HG03280 (cell line): Measurements from ENCODE around the gene FAM161A.
A peak's percentile ranks its signal among the peaks of the same experiment; 100 is the strongest.
"Not testable (repeated sequence)": the region's sequence is repeated elsewhere in the genome, so short reads cannot be mapped to it uniquely, and the experiment has no call there.

Experiments
- ATAC-seq: cut with Tn5 transposase; IDR thresholded peaks from one replicate; pipeline ENCODE4 v1.9.1; 2021; ENCODE audit warnings: mild to moderate bottlenecking, moderate library complexity; ENCODE audit not compliant: unreplicated experiment

FAM161A gene

GRCh38 chr2:61841286-61841685, 12.6 kb downstream of the FAM161A start:
- ATAC-seq: no peak

GRCh38 chr2:61834893-61835292, 19.0 kb downstream of the FAM161A start:
- ATAC-seq: no peak

GRCh38 chr2:61833971-61834370, 19.9 kb downstream of the FAM161A start:
- ATAC-seq: no peak

- ATAC-seq: no peak
Observed at GRCh38 chr2:61832183-61832841, 21.5 kb downstream of the FAM161A start.

DNA sequence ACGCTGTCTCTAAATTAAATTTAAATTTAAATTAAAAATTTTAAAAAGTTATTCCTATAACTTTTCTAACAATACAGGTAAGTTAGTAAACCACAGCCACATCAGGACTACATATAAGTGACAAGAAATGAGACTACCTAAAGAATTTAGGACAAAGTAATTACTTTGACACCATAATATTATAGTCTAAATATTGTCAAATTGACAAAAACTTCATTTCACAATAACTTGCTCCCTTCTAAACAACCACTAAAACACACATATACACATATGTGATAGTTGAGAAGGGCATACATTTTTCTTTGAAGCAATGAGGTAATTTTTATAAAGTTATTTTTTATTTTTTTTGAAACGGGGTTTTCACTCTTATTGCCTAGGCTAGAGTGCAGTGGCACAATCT, 31.6 kb downstream of the FAM161A start:
- ATAC-seq: no peak

DNA sequence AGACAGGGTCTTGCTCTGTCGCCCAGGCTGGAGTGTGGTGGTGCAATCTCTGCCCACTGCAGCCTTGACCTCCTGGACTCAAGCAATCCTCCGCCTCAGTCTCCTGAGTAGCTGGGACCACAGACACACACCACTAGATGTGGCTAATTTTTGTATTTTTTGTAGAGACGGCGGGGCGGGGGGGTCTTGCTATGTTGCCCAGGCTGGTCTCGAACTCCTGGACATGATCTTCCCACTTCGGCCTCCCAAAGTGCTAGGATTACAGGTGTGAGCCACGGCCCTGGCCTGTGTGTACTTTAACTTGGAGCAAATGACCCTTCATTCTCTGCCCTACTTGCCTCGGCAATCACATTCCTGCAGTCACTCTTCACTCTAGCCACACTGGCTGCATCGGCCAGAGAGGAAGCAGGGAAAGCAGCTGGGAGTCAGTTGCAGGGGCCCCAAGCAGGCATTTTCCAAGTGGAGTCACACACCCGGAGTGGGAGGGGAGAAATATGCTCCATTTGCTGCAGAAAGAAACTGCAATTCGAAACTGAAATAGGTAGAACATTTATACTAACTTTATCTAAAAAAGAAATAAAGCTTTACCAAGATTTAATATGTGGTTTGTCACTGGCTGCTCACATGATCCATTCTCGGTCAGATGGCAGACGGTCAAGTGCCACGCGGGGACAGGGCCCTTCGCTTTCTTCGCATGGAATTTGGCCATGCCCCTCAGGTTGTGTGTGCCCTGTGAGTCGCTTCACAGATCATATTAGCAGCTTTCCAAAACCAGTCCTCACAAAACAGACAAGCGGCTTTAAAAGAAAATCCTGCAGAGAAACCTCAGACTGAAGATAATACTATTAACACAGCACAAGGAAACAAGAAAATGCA, 37.1 kb downstream of the FAM161A start:
- ATAC-seq: no peak

DNA sequence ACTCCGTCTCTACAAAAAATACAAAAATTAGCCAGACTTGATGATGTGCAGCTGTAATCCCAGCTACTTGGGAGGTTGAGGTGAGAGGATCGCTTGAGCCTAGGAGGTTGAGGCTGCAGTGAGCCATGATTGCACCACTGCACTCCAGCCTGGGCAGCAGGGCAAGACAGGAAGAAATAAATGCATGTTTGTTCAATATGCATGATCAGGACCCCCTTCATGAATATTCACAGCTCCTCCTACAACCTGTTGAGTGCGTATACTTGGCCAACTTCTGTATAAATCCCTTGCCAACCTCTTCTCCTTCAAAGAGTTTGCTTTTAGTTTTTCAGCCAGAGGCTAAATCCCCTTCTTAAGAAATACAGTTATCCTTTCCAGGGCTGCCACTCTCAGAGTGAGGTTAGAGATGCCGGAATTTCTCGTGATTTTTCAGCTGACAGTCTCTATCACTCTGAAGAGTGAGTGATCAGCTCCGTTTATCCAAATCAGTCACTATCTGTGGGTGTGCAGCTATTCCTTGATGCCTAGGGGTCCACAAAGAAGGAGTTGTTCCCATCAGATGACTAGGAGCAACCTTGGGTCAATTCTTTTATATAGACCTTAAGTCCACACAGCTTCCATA, 39.2 kb downstream of the FAM161A start:
- no peak for ATAC-seq

GRCh38 chr2:61813314-61813713, 40.5 kb downstream of the FAM161A start:
- not testable (repeated sequence) for ATAC-seq

DNA sequence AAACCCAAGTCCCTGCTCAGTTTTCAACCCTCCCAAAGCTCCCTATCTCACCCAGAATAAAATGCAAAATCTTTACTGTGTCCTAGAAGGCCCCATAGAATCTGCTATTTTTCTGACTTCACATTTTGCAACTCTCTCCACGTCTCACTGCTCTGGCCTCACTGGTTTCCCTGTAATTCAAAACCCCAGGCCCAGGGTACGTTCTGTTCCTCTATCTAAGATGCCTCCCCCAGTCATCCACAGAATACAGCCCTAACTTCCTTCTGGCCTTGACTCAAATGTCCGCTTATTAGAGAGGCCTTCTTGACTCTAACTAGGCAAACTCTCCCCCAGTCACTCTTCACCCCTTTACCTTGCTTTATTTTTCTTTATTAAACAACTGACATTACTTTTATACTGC, 42.0 kb downstream of the FAM161A start:
- no peak for ATAC-seq

- not testable (repeated sequence) for ATAC-seq
Observed at GRCh38 chr2:61810203-61810602, 43.7 kb downstream of the FAM161A start.

GRCh38 chr2:61808693-61809092, 45.2 kb downstream of the FAM161A start:
- ATAC-seq: not testable (repeated sequence)

- no peak for ATAC-seq
Observed at GRCh38 chr2:61807036-61807757, 46.7 kb downstream of the FAM161A start.

GRCh38 chr2:61802548-61802947, 51.3 kb downstream of the FAM161A start:
- no peak for ATAC-seq

GRCh38 chr2:61799099-61799498, 54.8 kb downstream of the FAM161A start:
- ATAC-seq: no peak

GRCh38 chr2:61797446-61797845, 56.4 kb downstream of the FAM161A start:
- ATAC-seq: not testable (repeated sequence)

GRCh38 chr2:61795408-61795807, 58.5 kb downstream of the FAM161A start:
- no peak for ATAC-seq

- peak; percentile 73 for ATAC-seq
Observed at GRCh38 chr2:61793389-61793836, 60.4 kb downstream of the FAM161A start.

DNA sequence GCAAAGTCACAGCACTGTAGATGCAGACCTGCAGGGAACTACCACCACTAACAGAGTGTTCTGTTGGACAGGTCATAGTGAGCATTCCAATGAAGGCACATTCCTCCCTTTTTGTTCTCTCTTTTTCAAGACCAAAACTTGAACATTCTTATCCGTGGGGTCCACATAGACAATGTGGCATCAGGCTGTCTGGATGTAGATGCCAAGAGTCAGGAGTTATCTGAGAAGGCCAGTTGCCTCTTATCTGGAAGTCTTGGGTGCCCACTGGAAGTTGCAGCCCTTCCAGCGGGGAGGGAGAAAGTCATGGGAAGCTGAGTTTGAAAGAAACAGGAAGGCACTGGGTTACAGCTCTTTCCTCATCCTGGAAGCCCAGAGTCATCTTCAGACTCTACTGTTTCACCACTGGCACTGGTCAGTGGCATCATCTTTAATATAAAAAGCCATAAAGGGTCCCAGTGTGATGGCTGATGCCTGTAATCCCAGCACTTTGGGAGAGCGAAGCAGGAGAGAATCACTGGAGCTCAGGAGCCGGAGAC, 61.4 kb downstream of the FAM161A start:
- ATAC-seq: no peak

GRCh38 chr2:61789807-61790602, 63.9 kb downstream of the FAM161A start:
- ATAC-seq: no peak
